HG03066 (cell line): ENCODE measurements around the gene KRTAP4-5.
"Not testable (repeated sequence)": the region's sequence is repeated elsewhere in the genome, so short reads cannot be mapped to it uniquely, and the experiment has no call there.

ENCODE experiments used
- ATAC-seq: cut with Tn5 transposase; IDR thresholded peaks from one replicate; pipeline ENCODE4 v1.9.1; 2021; ENCODE audit warnings: low read depth; ENCODE audit not compliant: unreplicated experiment

The KRTAP4-5 gene

DNA sequence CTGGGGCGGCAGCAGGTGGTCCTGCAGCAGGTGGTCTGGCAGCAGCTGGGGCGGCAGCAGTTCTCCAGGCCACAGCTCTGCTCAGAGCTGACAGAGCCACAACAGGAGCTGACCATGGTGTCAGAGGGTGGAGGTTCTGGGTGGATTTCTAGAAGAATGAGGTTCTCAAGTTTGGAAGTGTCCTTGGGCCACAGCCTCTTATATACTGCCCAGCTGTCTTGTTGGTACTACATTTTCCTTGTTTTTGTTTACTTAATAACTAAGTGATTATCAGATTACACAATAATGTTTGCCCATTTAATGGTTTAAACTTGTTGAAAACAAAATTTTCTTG, at the start of gene KRTAP4-5:
Gene KRTAP4-5, minus strand, starts transcription at position 174 of the 334 bp plus-strand sequence. Its CDS starts 58 bp downstream, at position 116.
- no peak for ATAC-seq

DNA sequence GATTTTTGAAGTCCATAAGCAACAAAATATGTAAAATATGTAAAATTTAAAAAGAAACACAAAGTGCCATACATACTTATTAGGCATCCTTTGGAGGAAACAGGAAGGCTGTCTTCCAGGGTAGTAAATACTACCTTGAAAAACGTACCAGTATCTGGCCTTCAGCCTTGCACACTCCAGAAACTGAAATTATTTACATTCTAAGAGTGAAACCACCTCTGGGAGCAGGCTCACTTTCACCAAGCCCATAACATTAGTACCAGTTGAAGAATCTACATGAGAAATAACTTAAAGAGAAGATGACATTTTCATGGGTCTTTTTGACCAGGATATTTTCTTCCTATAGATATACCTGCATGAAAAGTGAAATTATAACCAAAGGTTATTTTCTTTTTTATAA, 46.4 kb upstream of the KRTAP4-5 start:
- no peak for ATAC-seq

DNA sequence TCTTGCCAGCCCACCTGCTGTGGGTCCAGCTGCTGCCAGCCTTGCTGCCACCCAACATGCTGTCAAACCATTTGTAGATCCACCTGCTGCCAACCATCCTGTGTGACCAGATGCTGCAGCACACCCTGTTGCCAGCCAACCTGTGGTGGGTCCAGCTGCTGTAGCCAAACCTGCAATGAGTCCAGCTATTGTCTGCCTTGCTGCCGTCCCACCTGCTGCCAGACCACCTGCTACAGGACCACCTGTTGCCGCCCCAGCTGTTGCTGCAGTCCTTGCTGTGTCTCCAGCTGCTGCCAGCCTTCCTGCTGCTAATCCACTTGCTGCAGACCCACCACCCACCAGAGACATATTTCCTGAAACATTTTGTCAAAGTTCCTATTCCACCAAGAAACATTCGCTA, 40.7 kb upstream of the KRTAP4-5 start:
- no peak for ATAC-seq

DNA sequence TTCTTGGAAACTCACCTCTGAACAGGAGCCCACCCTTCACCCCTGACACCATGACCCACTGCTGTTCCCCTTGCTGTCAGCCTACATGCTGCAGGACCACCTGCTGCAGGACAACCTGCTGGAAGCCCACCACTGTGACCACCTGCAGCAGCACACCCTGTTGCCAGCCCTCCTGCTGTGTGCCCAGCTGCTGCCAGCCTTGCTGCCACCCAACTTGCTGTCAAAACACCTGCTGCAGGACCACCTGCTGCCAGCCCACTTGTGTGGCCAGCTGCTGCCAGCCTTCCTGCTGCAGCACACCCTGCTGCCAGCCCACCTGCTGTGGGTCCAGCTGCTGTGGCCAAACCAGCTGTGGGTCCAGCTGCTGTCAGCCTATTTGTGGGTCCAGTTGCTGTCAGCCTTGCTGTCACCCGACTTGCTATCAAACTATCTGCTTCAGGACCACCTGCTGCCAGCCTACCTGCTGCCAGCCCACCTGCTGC, 40.3 kb upstream of the KRTAP4-5 start, which contains the start of gene KRTAP9-1:
Gene KRTAP9-1, plus strand, starts transcription at position 51 of the 482 bp plus-strand sequence. Its CDS starts 0 bp downstream, at position 51.
- ATAC-seq, result not testable (repeated sequence)

DNA sequence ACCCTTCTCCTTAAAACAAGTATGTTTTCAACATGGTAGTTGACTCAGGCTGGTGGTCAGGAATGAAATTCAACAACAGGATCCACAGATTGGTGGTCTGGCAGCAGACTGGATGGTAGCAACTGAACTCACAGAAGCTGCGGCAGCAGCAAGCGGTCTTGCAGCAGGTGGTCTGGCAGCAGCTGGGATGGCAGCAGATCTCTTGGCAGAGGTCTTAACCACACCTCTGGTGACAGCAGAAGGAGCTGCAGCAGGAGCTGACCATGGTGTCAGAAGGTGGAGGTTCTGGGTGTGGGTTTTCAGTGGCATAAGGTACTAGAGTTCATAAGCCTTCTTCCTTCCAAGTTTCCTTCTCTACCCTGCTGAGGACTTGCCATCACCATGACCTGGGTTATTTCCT, 37.2 kb upstream of the KRTAP4-5 start:
- no peak for ATAC-seq

DNA sequence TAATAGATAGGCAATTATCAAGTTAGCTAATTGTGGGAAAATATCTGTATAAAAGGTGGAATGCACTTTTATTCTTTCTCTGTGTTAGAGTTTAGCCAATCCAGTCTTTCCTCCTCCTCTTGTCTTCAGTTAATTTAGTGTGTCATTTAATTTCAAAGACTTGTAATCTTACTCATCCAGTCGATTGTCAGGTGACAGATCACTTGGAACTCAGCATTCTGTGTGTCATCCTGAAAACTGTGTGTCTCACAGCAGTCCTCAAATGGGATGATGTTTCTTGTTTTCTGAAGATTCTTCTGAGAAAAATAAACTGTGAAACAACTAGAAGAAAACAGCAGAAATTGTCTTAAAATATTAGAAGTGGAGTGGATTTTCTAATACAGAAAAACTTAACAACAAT, 35.4 kb upstream of the KRTAP4-5 start:
- ATAC-seq, result no peak

DNA sequence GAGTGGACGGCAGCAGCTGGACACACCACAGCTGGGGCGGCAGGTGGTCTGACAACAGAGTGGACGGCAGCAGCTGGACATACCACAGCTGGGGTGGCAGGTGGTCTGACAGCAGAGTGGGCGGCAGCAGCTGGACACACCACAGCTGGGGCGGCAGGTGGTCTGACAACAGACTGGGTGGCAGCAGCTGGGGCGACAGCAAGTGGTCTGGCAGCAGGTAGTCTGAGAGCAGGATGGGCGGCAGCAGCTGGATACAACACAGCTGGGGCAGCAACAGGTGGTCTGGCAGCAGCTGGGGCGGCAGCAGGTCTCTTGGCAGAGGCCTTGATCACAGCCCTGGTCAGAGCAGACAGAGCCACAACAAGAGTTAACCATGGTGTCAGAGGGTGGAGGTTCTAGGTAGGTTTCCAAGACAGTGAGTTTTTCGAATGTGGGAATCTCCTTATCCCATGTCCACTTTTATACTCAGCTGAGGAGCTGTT, 34.9 kb upstream of the KRTAP4-5 start, which contains the start of gene KRTAP4-1:
Gene KRTAP4-1, minus strand, starts transcription at position 432 of the 482 bp plus-strand sequence. Its CDS starts 57 bp downstream, at position 375.
- no peak for ATAC-seq

DNA sequence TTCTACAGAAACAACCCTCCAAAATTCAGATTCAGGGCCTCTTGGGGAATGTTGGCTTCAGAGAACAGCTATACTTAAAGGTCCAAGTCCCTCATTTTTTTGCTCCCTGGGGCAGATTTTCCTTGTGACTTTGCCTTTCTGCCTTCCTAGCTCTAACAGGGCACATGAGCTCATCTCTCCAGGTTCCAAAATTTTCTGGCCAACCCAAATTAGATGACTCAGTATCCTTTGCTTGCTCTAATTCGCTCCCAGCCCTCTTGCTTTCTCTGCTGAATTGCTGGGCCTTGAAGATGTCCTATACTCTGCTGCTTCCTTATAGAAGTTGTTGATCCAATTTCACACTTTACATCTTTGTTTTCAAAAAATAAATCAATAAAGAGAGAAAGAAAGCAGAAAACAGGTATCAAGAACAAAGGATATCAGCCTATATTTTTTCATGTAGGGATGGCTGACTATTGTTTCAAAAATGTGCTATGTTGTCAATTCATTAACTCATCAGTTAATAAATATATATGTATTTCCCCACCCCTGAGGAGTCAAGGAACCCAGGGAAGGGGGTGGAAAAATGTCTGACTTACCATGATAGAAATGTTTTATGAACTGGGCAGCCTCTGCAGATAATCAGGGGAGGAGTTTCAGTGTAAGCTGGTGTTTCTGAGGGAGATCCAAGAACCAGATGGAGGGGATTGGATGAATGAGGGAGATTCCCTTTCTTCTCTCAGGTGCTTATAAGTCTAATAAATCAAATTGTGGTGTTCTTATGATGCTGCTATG, 29.4 kb upstream of the KRTAP4-5 start:
- no peak for ATAC-seq

DNA sequence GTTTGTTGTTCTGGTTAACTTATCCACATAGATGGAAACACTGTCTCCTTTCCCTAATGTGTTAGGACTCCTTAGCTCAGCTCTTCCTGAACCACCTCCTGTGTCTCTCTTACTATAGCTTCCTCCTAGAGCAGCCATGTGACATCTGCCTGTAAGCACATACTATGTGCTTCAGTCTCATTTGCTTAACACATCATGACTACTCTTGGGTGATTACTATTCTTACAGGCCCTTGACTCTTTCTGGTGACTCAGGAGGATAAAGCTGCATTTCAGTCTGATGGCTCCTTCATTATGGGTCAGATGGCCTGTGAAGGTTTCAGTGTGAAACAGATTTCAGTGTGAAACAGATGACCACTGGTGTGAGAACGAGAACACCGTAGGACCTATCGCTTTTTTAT, 28.7 kb upstream of the KRTAP4-5 start:
- ATAC-seq, result no peak

DNA sequence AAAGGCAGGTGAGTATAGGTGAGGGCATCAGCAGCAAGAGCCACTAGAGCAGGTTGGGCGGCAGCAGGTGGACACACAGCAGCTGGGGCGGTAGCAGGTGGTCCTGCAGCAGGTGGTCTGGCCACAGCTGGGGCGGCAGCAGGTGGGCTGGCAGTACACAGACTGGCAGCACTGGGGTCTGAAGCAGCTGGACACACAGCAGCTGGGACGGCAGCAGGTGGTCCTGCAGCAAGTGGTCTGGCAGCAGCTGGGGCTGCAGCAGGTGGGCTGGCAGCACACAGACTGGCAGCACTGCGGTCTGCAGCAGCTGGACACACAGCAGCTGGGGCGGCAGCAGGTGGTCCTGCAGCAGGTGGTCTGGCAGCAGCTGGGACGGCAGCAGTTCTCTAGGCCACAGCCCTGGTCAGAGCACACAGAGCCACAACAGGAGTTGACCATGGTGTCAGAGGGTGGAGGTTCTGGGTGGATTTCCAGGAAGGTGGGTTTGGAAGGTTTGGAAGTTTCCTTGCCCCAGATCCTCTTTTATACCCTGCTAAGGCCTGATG, 28.2 kb upstream of the KRTAP4-5 start, which contains the start of gene KRTAP4-2:
Gene KRTAP4-2, minus strand, starts transcription at position 495 of the 545 bp plus-strand sequence. Its CDS starts 57 bp downstream, at position 438.
- no peak for ATAC-seq

DNA sequence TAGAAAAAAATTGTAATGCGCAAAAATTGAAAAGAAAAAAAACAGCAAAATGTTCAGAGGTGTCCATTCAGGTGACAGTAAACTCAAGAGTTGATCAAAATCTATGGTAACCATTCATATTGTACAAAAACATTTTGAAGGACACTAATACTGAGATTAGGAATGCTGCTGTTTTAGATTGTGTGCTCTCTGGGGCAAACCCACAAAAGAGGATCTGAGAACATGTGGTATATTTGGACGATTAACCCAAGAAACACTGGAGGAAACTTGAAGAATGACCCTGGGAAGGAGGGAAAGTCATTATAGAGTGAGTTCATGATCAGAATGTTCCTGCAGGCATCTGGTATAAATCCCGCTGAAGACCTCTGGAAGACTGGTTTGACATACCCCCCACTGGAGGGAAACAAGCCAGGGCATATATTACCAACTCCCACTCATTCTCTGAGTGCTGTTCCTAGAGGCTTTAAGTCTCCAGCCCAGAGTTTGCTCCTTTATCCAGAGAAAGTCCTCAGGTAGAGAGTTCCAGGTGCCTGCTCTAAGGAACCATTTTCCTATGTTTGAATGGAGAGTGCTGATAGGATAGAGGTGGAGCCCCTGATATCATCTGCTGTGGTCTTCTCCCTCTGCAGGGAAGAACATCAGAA, 27.2 kb upstream of the KRTAP4-5 start:
- ATAC-seq, result no peak

DNA sequence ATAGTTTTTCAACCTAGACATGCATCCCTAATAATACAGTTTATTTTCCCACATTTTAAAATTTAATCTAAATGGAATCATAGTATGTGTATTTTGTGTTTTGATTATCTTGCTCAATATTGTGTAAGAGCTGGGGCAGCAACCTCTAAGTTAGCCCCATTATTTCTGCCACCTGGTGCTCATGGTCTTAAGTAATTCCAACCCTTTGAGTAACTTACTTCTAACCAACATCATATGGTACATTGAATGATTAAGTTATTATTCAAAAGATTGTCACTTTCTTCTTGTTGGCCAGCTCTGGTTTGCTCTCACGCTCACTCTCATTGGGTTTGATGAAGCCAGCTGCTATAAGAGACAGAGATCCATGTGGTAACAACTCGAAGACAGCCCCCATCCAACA, 22.3 kb upstream of the KRTAP4-5 start:
- ATAC-seq, result no peak

DNA sequence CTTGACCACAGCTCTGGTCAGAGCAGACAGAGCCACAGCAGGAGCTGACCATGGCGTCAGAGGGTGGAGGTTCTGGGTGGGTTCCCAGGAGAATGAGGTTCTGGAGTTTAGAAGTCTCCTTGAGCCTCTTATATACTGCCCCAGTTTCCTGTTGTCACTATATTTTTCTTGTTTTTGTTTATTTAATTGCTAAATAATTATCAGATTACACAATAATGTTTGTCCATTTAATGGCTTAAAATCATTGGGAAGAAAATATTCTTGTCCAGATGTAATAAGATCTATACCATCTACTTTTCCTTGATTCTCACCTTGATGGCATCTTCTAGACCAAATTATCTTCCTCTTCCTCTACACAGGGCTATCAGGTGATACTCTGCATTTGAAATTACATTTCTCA, 18.5 kb upstream of the KRTAP4-5 start, which contains the start of gene KRTAP4-3:
Gene KRTAP4-3, minus strand, starts transcription at position 101 of the 400 bp plus-strand sequence. Its CDS starts 49 bp downstream, at position 52.
- ATAC-seq, result no peak

DNA sequence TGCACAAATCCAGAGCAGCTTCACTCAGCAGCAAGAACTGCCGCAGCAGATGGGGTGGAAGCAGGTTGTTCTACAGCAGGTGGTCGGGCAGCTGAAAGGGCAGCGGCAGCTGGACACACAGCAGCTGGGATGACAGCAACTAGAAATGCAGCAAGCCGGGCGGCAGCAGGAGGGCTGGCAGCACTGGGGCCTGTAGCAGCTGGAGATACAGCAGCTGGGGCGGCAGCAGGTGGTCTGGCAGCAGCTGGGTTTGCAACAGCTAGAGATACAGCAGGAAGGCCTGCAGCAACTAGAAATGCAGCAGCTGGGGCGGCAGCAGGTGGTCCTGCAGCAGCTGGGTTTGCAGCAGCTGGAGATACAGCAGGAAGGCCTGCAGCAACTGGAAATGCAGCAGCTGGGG, 17.9 kb upstream of the KRTAP4-5 start:
- no peak for ATAC-seq

DNA sequence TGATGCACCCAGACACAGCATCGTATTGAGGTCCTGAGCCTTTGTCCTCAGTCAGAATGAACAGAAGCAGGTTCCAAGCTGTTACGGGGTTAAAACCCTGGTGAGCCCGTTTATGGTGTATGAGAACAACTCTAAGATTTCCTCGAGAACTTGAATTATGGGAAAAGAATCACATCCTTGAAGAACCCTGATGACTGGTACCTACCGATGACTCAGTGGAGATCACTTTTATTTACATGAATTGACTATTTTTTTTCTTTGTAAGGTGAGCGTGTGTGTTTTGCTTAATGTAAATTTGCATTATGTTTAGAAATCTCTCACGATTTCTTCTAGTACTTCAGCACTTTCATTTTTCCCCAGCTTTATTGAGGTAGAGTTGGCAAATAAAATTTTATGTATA, 14.2 kb upstream of the KRTAP4-5 start:
- no peak for ATAC-seq

DNA sequence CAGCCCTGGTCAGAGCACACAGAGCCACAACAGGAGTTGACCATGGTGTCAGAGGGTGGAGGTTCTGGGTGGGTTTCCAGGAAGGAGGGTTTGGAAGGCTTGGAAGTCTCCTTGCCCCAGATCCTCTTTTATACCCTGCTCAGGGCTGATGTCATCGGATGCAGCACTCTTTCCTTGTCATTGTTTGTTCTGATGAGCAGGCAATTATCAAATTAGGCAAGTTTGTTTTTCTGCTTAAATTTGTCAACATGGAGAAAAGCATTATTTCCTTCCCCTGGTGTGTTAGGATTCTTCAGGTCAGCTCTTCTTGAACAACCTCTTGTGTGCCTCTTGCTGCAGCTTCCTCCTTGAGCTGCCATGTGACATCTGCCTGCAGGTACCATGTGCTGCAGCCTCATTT, 11.0 kb upstream of the KRTAP4-5 start, which contains the start of gene KRTAP4-4:
Gene KRTAP4-4, minus strand, starts transcription at position 101 of the 400 bp plus-strand sequence. Its CDS starts 57 bp downstream, at position 44.
- no peak for ATAC-seq

DNA sequence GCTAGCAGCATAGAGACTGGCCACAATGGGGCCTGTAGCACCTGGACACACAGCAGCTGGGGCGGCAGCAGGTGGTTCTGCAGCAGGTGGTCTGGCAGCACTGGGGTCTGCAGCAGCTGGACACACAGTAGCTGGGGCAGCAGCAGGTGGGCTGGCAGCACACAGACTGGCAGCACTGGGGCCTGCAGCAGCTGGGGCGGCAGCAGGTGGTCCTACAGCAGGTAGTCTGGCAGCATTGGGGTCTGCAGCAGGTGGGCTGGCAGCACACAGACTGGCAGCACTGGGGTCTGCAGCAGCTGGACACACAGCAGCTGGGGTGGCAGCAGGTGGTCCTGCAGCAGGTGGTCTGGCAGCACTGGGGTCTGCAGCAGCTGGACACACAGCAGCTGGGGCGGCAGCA, 10.6 kb upstream of the KRTAP4-5 start:
- ATAC-seq, result not testable (repeated sequence)

DNA sequence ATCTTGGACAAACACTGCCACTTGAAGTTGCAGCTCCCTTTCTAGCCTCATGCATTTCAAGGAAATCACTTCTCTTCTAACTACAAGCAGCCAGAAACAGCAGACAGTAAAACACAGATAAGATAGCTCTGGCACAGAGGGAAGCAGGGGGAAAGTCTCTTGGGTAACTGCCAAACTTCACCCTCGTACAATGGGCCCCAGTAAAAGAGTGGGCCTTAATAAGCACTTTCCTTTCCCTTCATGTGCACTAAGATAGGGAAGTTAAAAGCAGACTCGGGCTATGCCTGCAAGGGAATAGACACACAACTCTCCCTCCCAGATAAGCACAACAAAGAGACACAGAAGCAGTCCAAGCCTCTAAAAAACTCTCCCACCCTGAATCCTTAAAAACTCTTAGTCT, 4.2 kb upstream of the KRTAP4-5 start:
- ATAC-seq, result no peak

DNA sequence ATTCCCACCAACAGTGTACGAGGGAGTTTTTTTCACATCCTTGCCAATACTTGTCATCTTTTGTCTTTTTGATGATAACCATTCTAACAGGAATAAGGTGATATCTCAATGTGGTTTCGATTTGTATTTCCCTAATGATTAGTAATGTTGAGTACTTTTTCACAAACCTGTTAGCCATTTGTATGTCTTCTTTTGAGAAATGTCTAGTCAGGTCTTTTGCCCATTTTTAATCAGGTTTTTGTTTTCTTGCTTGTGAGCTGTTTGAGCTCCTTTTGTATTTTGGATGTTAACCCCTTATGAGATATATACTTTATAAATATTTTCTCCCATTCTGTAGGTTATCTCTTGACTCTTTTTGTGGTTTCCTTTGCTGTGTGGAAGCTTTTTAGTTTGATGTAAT, 1.9 kb upstream of the KRTAP4-5 start:
- ATAC-seq, result no peak

DNA sequence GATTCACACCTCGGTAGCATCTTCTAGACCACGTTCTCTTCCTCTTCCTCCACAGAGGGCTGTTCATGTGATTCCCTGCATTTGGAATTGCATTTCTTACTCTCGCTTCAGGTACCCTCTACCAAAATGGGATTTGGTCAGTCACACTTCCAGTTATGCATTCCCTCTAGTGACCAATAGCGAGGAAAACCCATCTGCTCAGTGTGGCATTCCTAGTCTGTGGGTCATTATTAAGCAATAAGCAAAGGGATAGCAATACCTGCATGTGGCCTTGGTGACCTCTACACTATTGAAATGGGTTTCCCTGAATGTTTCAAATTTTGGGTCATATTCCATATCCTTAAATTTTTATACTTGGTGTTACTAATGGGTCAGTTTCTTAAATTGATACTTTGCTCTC, 401 bp upstream of the KRTAP4-5 start:
- no peak for ATAC-seq
